NOMO-1 treated with dmso at 0.1 percent for 144 hours (cell line): ENCODE results near the gene POLA2.
A peak's percentile ranks its signal among the peaks of the same experiment; 100 is the strongest.
"Not testable (repeated sequence)": the region's sequence is repeated elsewhere in the genome, so short reads cannot be mapped to it uniquely, and the experiment has no call there.

Source experiments
- DNase-seq: peaks from one replicate; lab custom pipeline; 2025; ENCODE audit not compliant: unreplicated experiment; lab: John Stamatoyannopoulos, UW

POLA2 gene

GRCh38 chr11:65329478-65329877 lies 67.7 kb downstream of the POLA2 start:
- peak; percentile 57 for DNase-seq

GRCh38 chr11:65329944-65330403 lies 68.2 kb downstream of the POLA2 start:
- DNase-seq = peak; percentile 75

GRCh38 chr11:65330544-65330943 lies 68.8 kb downstream of the POLA2 start:
- DNase-seq = no peak

- not testable (repeated sequence) for DNase-seq
Measured at GRCh38 chr11:65332591-65332990, 70.8 kb downstream of the POLA2 start.

GRCh38 chr11:65334696-65335295 lies 73.0 kb downstream of the POLA2 start:
- DNase-seq = no peak

- DNase-seq = no peak
Measured at GRCh38 chr11:65338676-65339075, 76.9 kb downstream of the POLA2 start.

GRCh38 chr11:65340226-65340625 lies 78.5 kb downstream of the POLA2 start:
- no peak for DNase-seq

- no peak for DNase-seq
Measured at GRCh38 chr11:65341856-65342255, 80.1 kb downstream of the POLA2 start.
